Neural progenitor cell (in vitro differentiated cells): ENCODE data around the gene GGT5. TPM values are rescaled to one million over a fixed set of nuclear protein-coding genes. Genes with fewer than 3 reads are reported as not detected.
"Not testable (repeated sequence)": the region's sequence is repeated elsewhere in the genome, so short reads cannot be mapped to it uniquely, and the experiment has no call there.

Experiments used
- DNase-seq: peaks from one replicate; pipeline ENCODE4 v3.0.0-alpha.2; 2016; ENCODE audit warnings: low spot score
- H2AFZ ChIP-seq: fragments of 200-600 bp; sonication (generic); replicated peaks from 2 replicates; pipeline ENCODE4 v1.6.1; 2016; ENCODE audit warnings: antibody characterized with exemption
- H3F3A ChIP-seq: fragments of 200-600 bp; sonication (generic); 2 replicates; pipeline ENCODE4 v1.6.1; 2016; ENCODE audit warnings: antibody characterized with exemption, low read depth
- H3K27ac ChIP-seq: fragments of 200-600 bp; sonication (generic); 2 replicates; pipeline ENCODE4 v1.5.1; 2016; ENCODE audit warnings: mild to moderate bottlenecking
- H3K27me3 ChIP-seq: fragments of 200-600 bp; sonication (generic); 2 replicates; pipeline ENCODE4 v1.6.1; 2016; ENCODE audit warnings: mild to moderate bottlenecking, moderate library complexity
- H3K36me3 ChIP-seq: fragments of 200-600 bp; sonication (generic); 2 replicates; pipeline ENCODE4 v1.5.1; 2016
- H3K4me1 ChIP-seq: fragments of 200-600 bp; sonication (generic); 2 replicates; pipeline ENCODE4 v1.6.1; 2016; ENCODE audit warnings: mixed run types
- H3K4me2 ChIP-seq: fragments of 200-600 bp; sonication (generic); 2 replicates; pipeline ENCODE4 v1.6.1; 2016
- H3K4me3 ChIP-seq: fragments of 200-600 bp; sonication (generic); 2 replicates; pipeline ENCODE4 v1.5.1; 2016
- H3K79me2 ChIP-seq: fragments of 200-600 bp; sonication (generic); 2 replicates; pipeline ENCODE4 v1.6.1; 2016; ENCODE audit warnings: low read depth
- H3K9ac ChIP-seq: fragments of 200-600 bp; sonication (generic); 2 replicates; pipeline ENCODE4 v1.6.1; 2016
- H3K9me3 ChIP-seq: fragments of 200-600 bp; sonication (generic); 2 replicates; pipeline ENCODE4 v1.5.1; 2016; ENCODE audit warnings: low read depth
- H4K20me1 ChIP-seq: fragments of 200-600 bp; sonication (generic); 2 replicates; pipeline ENCODE4 v1.6.1; 2016; ENCODE audit warnings: low read depth
- H3K27ac Mint-ChIP-seq: 3 replicates; pipeline ENCODE4 v1.8.0; 2021; ENCODE audit warnings: mixed read lengths
- H3K27me3 Mint-ChIP-seq: 2 replicates; pipeline ENCODE4 v1.8.0; 2022; ENCODE audit warnings: low read depth, mild to moderate bottlenecking, inconsistent platforms, moderate library complexity, mixed read lengths; ENCODE audit not compliant: insufficient read depth
- H3K36me3 Mint-ChIP-seq: 3 replicates; pipeline ENCODE4 v1.8.0; 2021; ENCODE audit warnings: mixed read lengths
- H3K4me1 Mint-ChIP-seq: 3 replicates; pipeline ENCODE4 v1.8.0; 2021; ENCODE audit warnings: mixed read lengths
- H3K4me3 Mint-ChIP-seq: 3 replicates; pipeline ENCODE4 v1.8.0; 2021; ENCODE audit warnings: mild to moderate bottlenecking, moderate library complexity, mixed read lengths
- H3K9me3 Mint-ChIP-seq: 3 replicates; pipeline ENCODE4 v1.8.0; 2020; ENCODE audit warnings: mixed read lengths
- EZH2 ChIP-seq: fragments of 200-600 bp; sonication (generic); IDR thresholded peaks from 2 replicates; pipeline ENCODE4 v1.6.1; 2017; ENCODE audit warnings: antibody characterized with exemption, mild to moderate bottlenecking, moderate library complexity
- EZH2phosphoT487 ChIP-seq: fragments of 200-600 bp; sonication (generic); IDR thresholded peaks from 2 replicates; pipeline ENCODE4 v1.6.1; 2017; ENCODE audit warnings: antibody characterized with exemption
- total RNA-seq: library from RNA; depleted of rRNA; stranded (reverse); fragments of >200 nt; gene quantifications from 2 replicates; pipeline ENCODE4 v1.2.3, GENCODE V29; 2015; ENCODE audit warnings: low replicate concordance
- TF ChIP-seq, protein P1 (sequence below): fragments of 200-600 bp; sonication (generic); IDR thresholded peaks from 2 replicates; pipeline ENCODE4 v1.5.1; 2017; ENCODE audit warnings: antibody characterized with exemption, mild to moderate bottlenecking

Gene GGT5
- total RNA-seq, 1 donor from 2014 or later: not detected

DNA sequence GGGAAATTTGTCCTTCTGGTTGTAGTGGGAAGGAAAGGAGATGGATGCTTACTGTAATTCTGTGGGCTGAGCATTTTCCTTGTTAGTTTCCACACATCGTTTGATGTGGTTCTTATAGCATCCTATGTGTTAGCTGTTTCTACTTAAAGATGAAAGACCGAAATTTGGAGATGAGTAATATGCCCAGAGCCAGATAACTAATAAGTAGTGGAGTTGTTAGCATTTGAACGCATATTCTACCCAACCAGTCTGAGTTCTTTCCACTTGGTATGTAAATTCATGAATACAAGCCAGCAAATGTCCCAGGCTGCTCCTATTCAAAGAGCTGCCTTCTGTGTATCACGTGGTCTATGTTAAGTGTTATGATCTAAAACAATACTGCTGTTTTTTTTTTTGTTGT, 40.4 kb upstream of the GGT5 start:
- H3K4me1 Mint-ChIP-seq: peaks cover 39% of the 10 kb centered on the region
- peaks cover 2% of the 10 kb centered on the region for H3K27me3 Mint-ChIP-seq
- Histone ChIP-seq H3K4me2 (no peak overlapping the region), H4K20me1 (peaks cover 91% of the 10 kb centered on the region), H3F3A (peaks cover 17% of the 10 kb centered on the region), H3K4me1 (peaks cover 31% of the 10 kb centered on the region), H3K36me3 (no peaks in the 10 kb centered on the region), H3K27ac (no peak overlapping the region), H3K9ac (no peak overlapping the region), H3K9me3 (no peaks in the 10 kb centered on the region), H2AFZ (no peak overlapping the region), H3K27me3 (no peaks in the 10 kb centered on the region), H3K4me3 (no peak overlapping the region), H3K79me2 (peaks cover 93% of the 10 kb centered on the region)
- DNase-seq: no peak
- H3K36me3 Mint-ChIP-seq: peaks cover 31% of the 10 kb centered on the region
- peaks cover 2% of the 10 kb centered on the region for H3K9me3 Mint-ChIP-seq
- H3K27ac Mint-ChIP-seq: no peak overlapping the region
- no peak overlapping the region for H3K4me3 Mint-ChIP-seq
- TF ChIP-seq EZH2phosphoT487: no peak
- no peak for TF ChIP-seq EZH2
- TF ChIP-seq, protein P1, sequence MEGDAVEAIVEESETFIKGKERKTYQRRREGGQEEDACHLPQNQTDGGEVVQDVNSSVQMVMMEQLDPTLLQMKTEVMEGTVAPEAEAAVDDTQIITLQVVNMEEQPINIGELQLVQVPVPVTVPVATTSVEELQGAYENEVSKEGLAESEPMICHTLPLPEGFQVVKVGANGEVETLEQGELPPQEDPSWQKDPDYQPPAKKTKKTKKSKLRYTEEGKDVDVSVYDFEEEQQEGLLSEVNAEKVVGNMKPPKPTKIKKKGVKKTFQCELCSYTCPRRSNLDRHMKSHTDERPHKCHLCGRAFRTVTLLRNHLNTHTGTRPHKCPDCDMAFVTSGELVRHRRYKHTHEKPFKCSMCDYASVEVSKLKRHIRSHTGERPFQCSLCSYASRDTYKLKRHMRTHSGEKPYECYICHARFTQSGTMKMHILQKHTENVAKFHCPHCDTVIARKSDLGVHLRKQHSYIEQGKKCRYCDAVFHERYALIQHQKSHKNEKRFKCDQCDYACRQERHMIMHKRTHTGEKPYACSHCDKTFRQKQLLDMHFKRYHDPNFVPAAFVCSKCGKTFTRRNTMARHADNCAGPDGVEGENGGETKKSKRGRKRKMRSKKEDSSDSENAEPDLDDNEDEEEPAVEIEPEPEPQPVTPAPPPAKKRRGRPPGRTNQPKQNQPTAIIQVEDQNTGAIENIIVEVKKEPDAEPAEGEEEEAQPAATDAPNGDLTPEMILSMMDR: no peak

DNA sequence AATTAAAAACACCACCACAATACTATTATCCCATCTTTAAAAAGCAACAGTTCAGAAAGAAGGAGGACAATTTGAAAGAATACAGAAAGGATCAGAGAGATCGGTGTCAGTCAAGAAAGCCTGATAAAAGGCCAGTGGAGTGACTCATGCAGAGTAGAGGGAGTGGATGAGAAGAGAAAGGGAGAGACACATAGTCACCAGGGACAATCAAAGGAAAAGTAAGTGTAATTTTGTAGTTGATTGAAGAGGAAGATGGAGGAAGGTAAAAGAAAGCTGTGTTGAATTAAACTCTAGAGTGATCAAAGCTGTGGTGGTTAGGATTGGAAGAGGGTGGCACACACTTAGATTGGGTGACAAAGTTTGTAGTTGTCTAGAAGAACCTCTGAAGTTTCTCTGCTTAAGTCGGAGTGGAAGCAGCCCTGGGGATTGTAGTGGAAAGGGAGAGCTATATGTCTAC, 39.9 kb upstream of the GGT5 start:
- Mint-ChIP-seq H3K36me3 (peaks cover 31% of the 10 kb centered on the region), H3K27me3 (peaks cover 2% of the 10 kb centered on the region), H3K4me3 (no peak overlapping the region), H3K4me1 (peaks cover 34% of the 10 kb centered on the region), H3K9me3 (peaks cover 2% of the 10 kb centered on the region), H3K27ac (no peak overlapping the region)
- no peak for DNase-seq
- H2AFZ ChIP-seq: no peak overlapping the region
- H4K20me1 ChIP-seq: peaks cover 88% of the 10 kb centered on the region
- peaks cover 12% of the 10 kb centered on the region for H3F3A ChIP-seq
- H3K36me3 ChIP-seq: no peaks in the 10 kb centered on the region
- H3K4me2 ChIP-seq: no peak overlapping the region
- H3K4me3 ChIP-seq: no peak overlapping the region
- no peak overlapping the region for H3K27ac ChIP-seq
- TF ChIP-seq, protein P1: no peak
- no peak for TF ChIP-seq EZH2
- no peak for TF ChIP-seq EZH2phosphoT487
- H3K27me3 ChIP-seq: no peaks in the 10 kb centered on the region
- H3K79me2 ChIP-seq: peaks cover 90% of the 10 kb centered on the region
- no peaks in the 10 kb centered on the region for H3K9me3 ChIP-seq
- H3K4me1 ChIP-seq: peaks cover 26% of the 10 kb centered on the region
- no peak overlapping the region for H3K9ac ChIP-seq

DNA sequence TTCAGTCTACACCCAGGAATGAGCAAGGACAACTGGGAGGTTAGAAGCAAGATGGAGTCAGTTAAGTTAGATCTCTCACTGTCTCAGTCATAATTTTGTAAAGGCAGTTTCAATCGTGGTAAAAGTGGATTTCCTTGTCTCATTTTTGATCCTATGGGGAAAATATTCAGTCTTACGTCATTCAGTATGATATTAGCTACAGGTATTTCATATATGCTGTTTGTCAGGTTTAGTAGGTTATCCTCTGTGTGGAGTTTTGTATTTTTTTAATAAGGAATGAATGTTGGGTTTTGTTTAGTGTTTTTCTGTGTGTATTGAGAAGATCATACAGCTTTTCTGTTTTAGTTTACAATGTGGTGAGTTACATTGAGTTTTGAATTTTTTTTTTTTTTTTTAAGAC, 37.5 kb upstream of the GGT5 start:
- DNase-seq: no peak
- H3K9ac ChIP-seq: no peak overlapping the region
- peaks cover 20% of the 10 kb centered on the region for H3K4me1 Mint-ChIP-seq
- no peak overlapping the region for H2AFZ ChIP-seq
- no peak overlapping the region for H3K4me3 Mint-ChIP-seq
- no peaks in the 10 kb centered on the region for H3K36me3 ChIP-seq
- H3F3A ChIP-seq: no peaks in the 10 kb centered on the region
- H3K27ac ChIP-seq: no peak overlapping the region
- no peak overlapping the region for H3K4me2 ChIP-seq
- H3K27me3 Mint-ChIP-seq: peaks cover 2% of the 10 kb centered on the region
- H3K79me2 ChIP-seq: peaks cover 86% of the 10 kb centered on the region
- H3K9me3 ChIP-seq: no peaks in the 10 kb centered on the region
- H3K9me3 Mint-ChIP-seq: peaks cover 2% of the 10 kb centered on the region
- peaks cover 82% of the 10 kb centered on the region for H4K20me1 ChIP-seq
- H3K36me3 Mint-ChIP-seq: peaks cover 32% of the 10 kb centered on the region
- H3K27me3 ChIP-seq: no peaks in the 10 kb centered on the region
- peaks cover 17% of the 10 kb centered on the region for H3K4me1 ChIP-seq
- no peak overlapping the region for H3K27ac Mint-ChIP-seq
- no peak for TF ChIP-seq EZH2
- no peak overlapping the region for H3K4me3 ChIP-seq

DNA sequence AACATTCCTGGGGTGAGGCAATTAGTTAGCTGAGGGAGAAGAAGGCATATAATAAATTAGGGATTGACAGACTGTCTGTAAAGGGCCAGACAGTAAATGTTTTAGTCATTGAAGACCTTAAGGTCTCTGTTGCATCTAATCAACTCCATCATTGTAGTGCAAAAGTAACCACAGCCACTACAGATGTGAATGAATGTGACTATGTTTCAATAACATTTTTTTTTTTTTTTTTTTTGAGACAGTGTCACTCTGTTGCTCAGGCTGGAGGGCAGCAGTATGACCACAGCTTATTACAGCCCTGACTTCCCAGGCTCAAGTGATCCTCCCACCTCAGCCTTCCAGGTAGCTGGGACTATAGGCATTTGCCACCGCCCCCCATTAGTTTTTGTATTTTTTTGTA, 35.5 kb upstream of the GGT5 start:
- H3K79me2 ChIP-seq: peaks cover 85% of the 10 kb centered on the region
- not testable (repeated sequence) for H3K36me3 ChIP-seq, DNase-seq, H3K9me3 ChIP-seq, H3K4me3 ChIP-seq, H3K9ac ChIP-seq, H3K9me3 Mint-ChIP-seq, H3K27me3 Mint-ChIP-seq, H3K4me2 ChIP-seq, H3K27ac Mint-ChIP-seq, H3F3A ChIP-seq, H3K4me3 Mint-ChIP-seq, H3K27ac ChIP-seq, H3K27me3 ChIP-seq, H2AFZ ChIP-seq
- Mint-ChIP-seq H3K4me1 (peaks cover 15% of the 10 kb centered on the region), H3K36me3 (peaks cover 27% of the 10 kb centered on the region)
- peaks cover 75% of the 10 kb centered on the region for H4K20me1 ChIP-seq
- peaks cover 17% of the 10 kb centered on the region for H3K4me1 ChIP-seq
